Effector memory CD4-positive, alpha-beta T cell (primary cell): ENCODE results near the gene ADAMTS17.

ENCODE experiments used
- DNase-seq, 3 donors: peaks; one replicate each; pipeline ENCODE4 v3.0.0-alpha.2; 2020
- H3K27ac ChIP-seq: 2 replicates; pipeline ENCODE4 v1.7.0; 2013; ENCODE audit warnings: mild to moderate bottlenecking, low read length, moderate library complexity; ENCODE audit not compliant: insufficient read depth, poor library complexity, severe bottlenecking
- H3K27me3 ChIP-seq: replicated peaks from 2 replicates; pipeline ENCODE4 v1.7.0; 2013; ENCODE audit warnings: mild to moderate bottlenecking, low read length; ENCODE audit not compliant: insufficient read depth, control insufficient read depth, poor library complexity, severe bottlenecking
- H3K36me3 ChIP-seq: 2 replicates; pipeline ENCODE4 v1.7.0; 2013; ENCODE audit warnings: mild to moderate bottlenecking, low read length, moderate library complexity; ENCODE audit not compliant: control insufficient read depth, insufficient read depth
- H3K4me1 ChIP-seq: 2 replicates; pipeline ENCODE4 v1.7.0; 2013; ENCODE audit warnings: low read length, mild to moderate bottlenecking; ENCODE audit not compliant: control insufficient read depth, insufficient read depth, poor library complexity, severe bottlenecking
- H3K4me3 ChIP-seq: 2 replicates; pipeline ENCODE4 v1.7.0; 2013; ENCODE audit warnings: low read length, low read depth, mild to moderate bottlenecking; ENCODE audit not compliant: insufficient read depth, poor library complexity, severe bottlenecking
- H3K9me3 ChIP-seq: 2 replicates; pipeline ENCODE4 v1.7.0; 2013; ENCODE audit warnings: mild to moderate bottlenecking, low read length, moderate library complexity; ENCODE audit not compliant: control insufficient read depth

ADAMTS17 gene

GRCh38 chr15:100227781-100228180, 114.0 kb downstream of the ADAMTS17 start:
- Histone ChIP-seq H3K27ac (no peak overlapping the region), H3K27me3 (no peaks in the 10 kb centered on the region), H3K4me3 (no peak overlapping the region), H3K9me3 (no peaks in the 10 kb centered on the region), H3K36me3 (no peaks in the 10 kb centered on the region), H3K4me1 (peaks cover 8% of the 10 kb centered on the region)
- no peak for DNase-seq

GRCh38 chr15:100226107-100226506, 115.7 kb downstream of the ADAMTS17 start:
- H3K27me3 ChIP-seq = no peaks in the 10 kb centered on the region
- H3K4me3 ChIP-seq = no peak overlapping the region

GRCh38 chr15:100224206-100225185, 117.3 kb downstream of the ADAMTS17 start:
- Histone ChIP-seq H3K27ac (no peak overlapping the region), H3K4me1 (peaks cover 2% of the 10 kb centered on the region), H3K9me3 (no peaks in the 10 kb centered on the region), H3K4me3 (no peak overlapping the region), H3K36me3 (no peaks in the 10 kb centered on the region), H3K27me3 (no peaks in the 10 kb centered on the region)
- DNase-seq = no peak

More at GRCh38 chr15:100226107-100226506, 115.7 kb downstream of the ADAMTS17 start:
- Histone ChIP-seq H3K9me3 (no peaks in the 10 kb centered on the region), H3K27ac (no peak overlapping the region), H3K36me3 (no peaks in the 10 kb centered on the region), H3K4me1 (peaks cover 8% of the 10 kb centered on the region)
- no peak for DNase-seq

GRCh38 chr15:100222349-100222715, 119.4 kb downstream of the ADAMTS17 start:
- Histone ChIP-seq H3K27ac (no peak overlapping the region), H3K4me3 (no peak overlapping the region), H3K27me3 (no peaks in the 10 kb centered on the region), H3K9me3 (no peaks in the 10 kb centered on the region), H3K36me3 (no peaks in the 10 kb centered on the region), H3K4me1 (no peaks in the 10 kb centered on the region)
- no peak for DNase-seq

- Histone ChIP-seq H3K36me3 (no peaks in the 10 kb centered on the region), H3K4me3 (no peak overlapping the region)
These were observed 120.1 kb downstream of the ADAMTS17 start for GRCh38 chr15:100221471-100222348.

GRCh38 chr15:100220058-100220768, 121.6 kb downstream of the ADAMTS17 start:
- no peaks in the 10 kb centered on the region for H3K9me3 ChIP-seq
- no peaks in the 10 kb centered on the region for H3K4me1 ChIP-seq
- H3K36me3 ChIP-seq = no peaks in the 10 kb centered on the region
- H3K27me3 ChIP-seq = no peaks in the 10 kb centered on the region
- H3K4me3 ChIP-seq = no peak overlapping the region
- DNase-seq = no peak
- no peak overlapping the region for H3K27ac ChIP-seq

More at GRCh38 chr15:100221471-100222348, 120.1 kb downstream of the ADAMTS17 start:
- no peaks in the 10 kb centered on the region for H3K9me3 ChIP-seq
- no peaks in the 10 kb centered on the region for H3K4me1 ChIP-seq
- no peaks in the 10 kb centered on the region for H3K27me3 ChIP-seq
- H3K27ac ChIP-seq = no peak overlapping the region
- no peak for DNase-seq

GRCh38 chr15:100218434-100218833, 123.3 kb downstream of the ADAMTS17 start:
- DNase-seq = no peak
- H3K27me3 ChIP-seq = no peaks in the 10 kb centered on the region
- no peaks in the 10 kb centered on the region for H3K9me3 ChIP-seq
- H3K4me1 ChIP-seq = no peaks in the 10 kb centered on the region
- no peaks in the 10 kb centered on the region for H3K36me3 ChIP-seq
- H3K27ac ChIP-seq = no peak overlapping the region
- H3K4me3 ChIP-seq = no peak overlapping the region

GRCh38 chr15:100216182-100216581, 125.6 kb downstream of the ADAMTS17 start:
- H3K4me3 ChIP-seq = no peak overlapping the region

GRCh38 chr15:100215843-100216169, 126.0 kb downstream of the ADAMTS17 start:
- DNase-seq = no peak
- no peaks in the 10 kb centered on the region for H3K27me3 ChIP-seq
- H3K27ac ChIP-seq = no peak overlapping the region
- no peaks in the 10 kb centered on the region for H3K9me3 ChIP-seq
- H3K36me3 ChIP-seq = no peaks in the 10 kb centered on the region
- H3K4me3 ChIP-seq = no peak overlapping the region
- no peaks in the 10 kb centered on the region for H3K4me1 ChIP-seq

More at GRCh38 chr15:100216182-100216581, 125.6 kb downstream of the ADAMTS17 start:
- Histone ChIP-seq H3K27ac (no peak overlapping the region), H3K4me1 (no peaks in the 10 kb centered on the region), H3K27me3 (no peaks in the 10 kb centered on the region), H3K9me3 (no peaks in the 10 kb centered on the region), H3K36me3 (no peaks in the 10 kb centered on the region)
- DNase-seq = no peak
